SK-N-DZ (cell line): ENCODE data around the gene USF3.
A peak's percentile ranks its signal among the peaks of the same experiment; 100 is the strongest.

Source experiments
- DNase-seq: peaks from one replicate; pipeline ENCODE4 v3.0.0-alpha.2; 2015; ENCODE audit warnings: low spot score

The USF3 gene

GRCh38 chr3:113697500-113698090, 1.2 kb upstream of the USF3 start:
- DNase-seq: no peak

- peak; percentile 100 for DNase-seq
These were observed 437 bp upstream of the USF3 start for GRCh38 chr3:113696658-113697499.

- DNase-seq: no peak
These were observed 1.0 kb downstream of the USF3 start for GRCh38 chr3:113695431-113695785.

GRCh38 chr3:113690482-113690881, 6.0 kb downstream of the USF3 start:
- DNase-seq: no peak

- no peak for DNase-seq
These were observed 10.3 kb downstream of the USF3 start for GRCh38 chr3:113685956-113686721.

- DNase-seq: no peak
These were observed 11.3 kb downstream of the USF3 start for GRCh38 chr3:113685124-113685523.

GRCh38 chr3:113684271-113684819, 12.1 kb downstream of the USF3 start:
- no peak for DNase-seq

GRCh38 chr3:113678773-113679172, 17.7 kb downstream of the USF3 start:
- no peak for DNase-seq

- no peak for DNase-seq
These were observed 18.7 kb downstream of the USF3 start for GRCh38 chr3:113677737-113678136.

GRCh38 chr3:113676261-113676660, 20.2 kb downstream of the USF3 start:
- DNase-seq: no peak

- DNase-seq: no peak
These were observed 22.8 kb downstream of the USF3 start for GRCh38 chr3:113673593-113673992.

GRCh38 chr3:113668015-113668414, 28.4 kb downstream of the USF3 start:
- no peak for DNase-seq

- DNase-seq: no peak
These were observed 31.8 kb downstream of the USF3 start for GRCh38 chr3:113664523-113665094.

GRCh38 chr3:113663761-113664160, 32.7 kb downstream of the USF3 start:
- no peak for DNase-seq

GRCh38 chr3:113663324-113663750, 33.1 kb downstream of the USF3 start:
- no peak for DNase-seq

GRCh38 chr3:113662824-113663223, 33.6 kb downstream of the USF3 start:
- DNase-seq: no peak

- no peak for DNase-seq
These were observed 35.5 kb downstream of the USF3 start for GRCh38 chr3:113660896-113661295.

GRCh38 chr3:113660458-113660857, 36.0 kb downstream of the USF3 start:
- no peak for DNase-seq

GRCh38 chr3:113659996-113660395, 36.4 kb downstream of the USF3 start:
- no peak for DNase-seq

- DNase-seq: no peak
These were observed 37.3 kb downstream of the USF3 start for GRCh38 chr3:113659101-113659541.

GRCh38 chr3:113658107-113658506, 38.3 kb downstream of the USF3 start:
- DNase-seq: no peak

GRCh38 chr3:113654851-113655250, 41.6 kb downstream of the USF3 start:
- no peak for DNase-seq
